BJ (cell line): Measurements from ENCODE around the gene ANKRD9. TPM values are rescaled to one million over a fixed set of nuclear protein-coding genes. Genes with fewer than 3 reads are reported as not detected.

Experiments used
- CTCF ChIA-PET: fragments of 350-600 bp; formaldehyde crosslinking; extraction: SDS; loops from one replicate; lab custom pipeline; 2021; ENCODE audit warnings: antibody characterized with exemption, inconsistent platforms; lab: Yijun Ruan, JAX
- POLR2A ChIA-PET: fragments of 300-600 bp; sonication (Branson Sonifier 250); formaldehyde crosslinking; extraction: SDS; loops from one replicate; lab custom pipeline; 2021; ENCODE audit warnings: antibody characterized with exemption; lab: Charles Lee
- DNase-seq: peaks from one replicate; pipeline ENCODE4 v3.0.0-alpha.2; 2011; ENCODE audit warnings: low read depth
- H3K27me3 ChIP-seq: 2 replicates; pipeline ENCODE4 v1.6.0; 2011; ENCODE audit warnings: low read length; ENCODE audit not compliant: control insufficient read depth, insufficient read depth
- H3K36me3 ChIP-seq: 2 replicates; pipeline ENCODE4 v1.5.1; 2011; ENCODE audit warnings: low read length; ENCODE audit not compliant: control insufficient read depth, insufficient read depth
- H3K4me3 ChIP-seq: 2 replicates; pipeline ENCODE4 v1.5.1; 2011; ENCODE audit warnings: low read depth, mild to moderate bottlenecking, control low read depth, low read length
- polyA minus RNA-seq: library from RNA; depleted of rRNA, polyadenylated mRNA; stranded (reverse); fragments of >200 nt; gene quantifications from 2 replicates; pipeline ENCODE4 v1.2.3, GENCODE V29; 2011; rRNA and poly(A)+ RNA removed
- polyA plus RNA-seq: library from polyadenylated mRNA; depleted of rRNA; stranded (reverse); fragments of >200 nt; gene quantifications from 2 replicates; pipeline ENCODE4 v1.2.3, GENCODE V29; 2011; rRNA removed
- TF ChIP-seq, protein P1 (sequence below): IDR thresholded peaks from 2 replicates; pipeline ENCODE4 v1.5.1; 2011; ENCODE audit warnings: low read depth, mild to moderate bottlenecking, control low read depth, inconsistent platforms, low read length, moderate library complexity; ENCODE audit not compliant: insufficient read depth

Gene ANKRD9, protein sequence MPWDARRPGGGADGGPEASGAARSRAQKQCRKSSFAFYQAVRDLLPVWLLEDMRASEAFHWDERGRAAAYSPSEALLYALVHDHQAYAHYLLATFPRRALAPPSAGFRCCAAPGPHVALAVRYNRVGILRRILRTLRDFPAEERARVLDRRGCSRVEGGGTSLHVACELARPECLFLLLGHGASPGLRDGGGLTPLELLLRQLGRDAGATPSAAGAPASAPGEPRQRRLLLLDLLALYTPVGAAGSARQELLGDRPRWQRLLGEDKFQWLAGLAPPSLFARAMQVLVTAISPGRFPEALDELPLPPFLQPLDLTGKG
- polyA plus RNA-seq: 5.5 and 9.1 TPM in 2 replicates
- polyA minus RNA-seq: 2.6 and 4.4 TPM in 2 replicates

DNA sequence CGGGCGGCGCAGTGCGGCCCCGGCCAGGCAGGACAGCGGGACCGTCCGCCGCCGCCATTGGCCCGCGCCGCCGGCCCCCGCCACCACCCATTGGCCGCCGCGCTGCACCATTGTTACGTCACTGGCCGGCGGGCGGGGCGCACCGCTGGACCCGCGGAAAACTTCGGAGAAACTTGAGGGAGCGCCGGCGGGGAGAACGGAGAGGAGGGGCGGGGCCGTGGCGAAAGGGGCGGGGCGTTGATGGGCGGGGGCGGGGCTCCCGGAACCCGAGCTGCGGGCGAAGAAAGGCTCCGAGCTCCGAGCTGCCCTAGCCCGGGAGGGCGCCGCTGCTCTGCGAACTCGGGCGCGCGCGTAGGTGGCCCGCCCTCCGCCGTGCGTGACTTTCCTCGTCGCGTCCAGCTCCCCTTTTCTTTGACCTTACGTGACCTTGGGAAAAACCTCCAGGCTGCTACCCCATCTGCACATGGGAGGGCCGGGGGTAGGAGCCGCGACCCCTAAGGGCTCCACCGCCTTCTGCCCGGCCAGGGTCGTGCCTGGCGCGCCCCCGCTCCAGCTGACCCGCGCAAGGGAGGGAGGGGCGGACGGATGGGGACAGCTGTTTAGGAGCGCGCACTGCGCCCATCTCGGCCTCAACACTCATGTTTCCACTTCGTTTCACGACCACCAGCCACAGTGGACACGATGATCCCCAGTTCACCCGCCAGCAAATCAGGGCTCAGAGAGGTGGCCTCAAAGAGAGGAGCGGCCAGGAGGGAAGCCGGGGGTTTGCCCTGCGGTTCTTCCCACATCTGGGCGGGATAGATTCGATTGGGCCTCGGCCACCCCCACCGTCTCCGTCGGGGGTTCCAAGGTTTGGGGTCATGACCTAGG, at the start of gene ANKRD9:
ANKRD9 (minus strand) TSS at position 31 of the 870 bp plus-strand sequence. CDS start 1,887 bp downstream, outside the sequence.
- ChIA-PET CTCF (interaction anchor here (0.6 to 1.2 kb wide), 3 partner anchors 9 to 37 kb away, joined by 3 read pairs; no protein-coding TSS in a partner anchor), POLR2A (interaction anchor here (0.9 kb wide), 1 partner anchor 10 kb away, joined by 5 read pairs; no protein-coding TSS in a partner anchor)
- H3K27me3 ChIP-seq: no peaks in the 10 kb centered on the region
- peak within 1 kb of the TSS; percentile 75 for H3K4me3 ChIP-seq
- DNase-seq: peak; percentile 37
- TF ChIP-seq, protein P1, sequence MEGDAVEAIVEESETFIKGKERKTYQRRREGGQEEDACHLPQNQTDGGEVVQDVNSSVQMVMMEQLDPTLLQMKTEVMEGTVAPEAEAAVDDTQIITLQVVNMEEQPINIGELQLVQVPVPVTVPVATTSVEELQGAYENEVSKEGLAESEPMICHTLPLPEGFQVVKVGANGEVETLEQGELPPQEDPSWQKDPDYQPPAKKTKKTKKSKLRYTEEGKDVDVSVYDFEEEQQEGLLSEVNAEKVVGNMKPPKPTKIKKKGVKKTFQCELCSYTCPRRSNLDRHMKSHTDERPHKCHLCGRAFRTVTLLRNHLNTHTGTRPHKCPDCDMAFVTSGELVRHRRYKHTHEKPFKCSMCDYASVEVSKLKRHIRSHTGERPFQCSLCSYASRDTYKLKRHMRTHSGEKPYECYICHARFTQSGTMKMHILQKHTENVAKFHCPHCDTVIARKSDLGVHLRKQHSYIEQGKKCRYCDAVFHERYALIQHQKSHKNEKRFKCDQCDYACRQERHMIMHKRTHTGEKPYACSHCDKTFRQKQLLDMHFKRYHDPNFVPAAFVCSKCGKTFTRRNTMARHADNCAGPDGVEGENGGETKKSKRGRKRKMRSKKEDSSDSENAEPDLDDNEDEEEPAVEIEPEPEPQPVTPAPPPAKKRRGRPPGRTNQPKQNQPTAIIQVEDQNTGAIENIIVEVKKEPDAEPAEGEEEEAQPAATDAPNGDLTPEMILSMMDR: no peak
- H3K36me3 ChIP-seq: no peaks in the 10 kb centered on the region

DNA sequence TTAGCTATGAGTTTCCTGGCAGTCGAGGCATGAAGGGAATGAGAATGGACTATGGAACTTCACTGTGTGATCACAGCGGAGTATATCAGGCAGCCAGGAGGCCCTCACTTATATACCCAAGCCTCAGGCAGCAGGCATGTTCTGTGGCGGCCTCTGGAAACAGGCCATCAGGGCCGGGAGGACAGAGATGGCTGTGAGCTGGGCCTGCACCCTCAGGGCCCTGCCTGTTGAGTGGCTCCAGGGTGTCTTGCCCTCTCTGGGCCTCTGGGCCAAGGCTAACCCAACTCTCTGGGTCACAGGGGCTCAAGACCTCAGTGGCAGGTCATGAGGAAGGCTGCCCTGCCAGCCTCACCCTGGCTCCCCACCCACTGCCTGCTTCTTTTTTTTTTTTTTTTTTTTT, 49.0 kb upstream of the ANKRD9 start:
- H3K36me3 ChIP-seq: no peaks in the 10 kb centered on the region
- DNase-seq: no peak
- ChIA-PET CTCF (interaction anchor here (1.2 kb wide), 1 partner anchor 18 kb away, joined by 3 read pairs; no protein-coding TSS in a partner anchor), POLR2A (no interaction called here)
- TF ChIP-seq, protein P1: no peak
- H3K27me3 ChIP-seq: no peaks in the 10 kb centered on the region
- no peak overlapping the region for H3K4me3 ChIP-seq

DNA sequence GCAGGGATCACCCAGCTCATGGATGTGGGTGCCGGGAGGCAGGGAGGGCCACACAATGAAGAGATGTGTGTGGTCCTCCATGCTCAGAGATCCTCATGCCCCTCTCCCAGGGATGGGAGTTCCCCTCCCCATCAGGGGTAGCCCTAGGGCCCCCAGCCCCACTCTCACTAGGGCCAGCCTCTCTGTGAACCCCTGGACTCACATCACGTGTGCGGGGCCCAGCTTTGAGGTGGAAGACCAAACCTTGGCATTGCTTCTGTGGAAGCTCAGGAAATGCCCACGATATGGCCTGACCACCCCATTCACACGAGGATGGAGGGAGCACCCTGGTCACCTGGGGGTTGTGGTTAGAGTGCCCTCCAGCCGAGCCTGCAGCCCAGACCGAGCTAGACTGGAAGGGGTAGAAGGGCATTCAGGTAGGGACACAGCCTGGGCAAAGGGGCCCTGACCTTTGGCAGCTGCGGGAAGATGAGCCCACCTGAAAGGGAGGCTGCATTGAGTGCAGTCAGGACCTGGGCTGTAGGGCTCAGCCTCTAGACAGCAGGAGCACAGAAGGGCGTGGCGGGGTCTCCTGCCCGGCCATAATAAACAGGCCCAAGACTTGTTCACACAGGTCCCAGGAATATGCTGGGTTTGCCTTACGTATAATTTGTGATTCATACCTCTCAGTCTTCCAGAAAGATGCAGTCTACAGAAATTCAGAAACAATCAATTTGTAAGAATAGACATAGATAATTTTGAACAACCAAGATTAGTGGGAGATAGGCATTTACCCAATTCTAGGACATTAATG, 48.1 kb upstream of the ANKRD9 start:
- CTCF ChIA-PET: interaction anchor here (1.2 kb wide), 1 partner anchor 17 kb away, joined by 3 read pairs; no protein-coding TSS in a partner anchor
- no peaks in the 10 kb centered on the region for H3K36me3 ChIP-seq

DNA sequence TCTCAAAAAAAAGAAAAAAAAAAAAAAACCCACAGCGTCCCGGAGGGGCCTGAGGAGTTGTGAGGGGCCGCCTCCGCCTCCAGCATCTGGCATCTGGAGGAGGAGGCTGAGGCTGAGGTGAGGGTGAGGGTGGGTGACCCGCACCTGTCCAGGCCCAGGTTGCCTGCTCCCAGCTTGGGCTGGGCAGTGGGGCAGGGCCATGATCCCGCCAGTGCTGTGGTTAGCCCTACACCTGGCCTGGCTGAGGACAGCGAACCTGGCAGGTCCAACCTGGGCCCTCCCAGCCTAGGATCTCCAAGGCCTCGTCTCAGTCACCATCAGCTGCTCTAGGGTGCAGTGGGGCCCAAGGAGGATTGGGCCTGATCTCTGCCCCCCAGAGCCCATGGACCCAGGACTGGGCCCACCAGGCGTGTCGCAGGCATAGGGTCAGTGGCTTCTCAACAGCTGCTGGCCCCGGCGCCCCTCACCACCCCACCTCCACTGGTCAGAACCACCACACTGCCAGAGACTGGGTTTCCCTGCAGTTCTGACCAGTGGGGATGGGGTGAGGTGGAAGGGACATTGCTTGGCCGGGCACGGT, 46.6 kb upstream of the ANKRD9 start:
- no peaks in the 10 kb centered on the region for H3K27me3 ChIP-seq
- POLR2A ChIA-PET: no interaction called here
- H3K36me3 ChIP-seq: no peaks in the 10 kb centered on the region
- TF ChIP-seq, protein P1: no peak
- no peak overlapping the region for H3K4me3 ChIP-seq
- DNase-seq: no peak
- CTCF ChIA-PET: interaction anchor here (0.7 kb wide), 1 partner anchor 38 kb away, joined by 3 read pairs; no protein-coding TSS in a partner anchor

More for the DNA sequence above, 48.1 kb upstream of the ANKRD9 start:
- DNase-seq: no peak
- POLR2A ChIA-PET: no interaction called here
- H3K27me3 ChIP-seq: no peaks in the 10 kb centered on the region
- no peak overlapping the region for H3K4me3 ChIP-seq
- TF ChIP-seq, protein P1: no peak
